HL-60 (cell line): ENCODE measurements around the gene NDUFB7.

Experiments used
- DNase-seq, 2 experiments: peaks; one replicate each; pipeline ENCODE4 v3.0.0-alpha.2; 2010 to 2020; ENCODE audit warnings: low read depth in 1 of 2, low spot score in 1 of 2
- H3K27ac ChIP-seq: fragments of 250-450 bp; sonication (Bioruptor Pico); replicated peaks from 2 replicates; pipeline ENCODE4 v1.5.1; 2020; ENCODE audit warnings: mild to moderate bottlenecking, moderate library complexity
- H3K27me3 ChIP-seq: fragments of 250-450 bp; sonication (Bioruptor Pico); 2 replicates; pipeline ENCODE4 v1.5.1; 2021; ENCODE audit warnings: mild to moderate bottlenecking, moderate library complexity; ENCODE audit not compliant: insufficient read depth, poor library complexity, severe bottlenecking
- H3K4me3 ChIP-seq: replicated peaks from 2 replicates; pipeline ENCODE4 v1.5.1; 2011; ENCODE audit warnings: mild to moderate bottlenecking, control low read depth, low read length; ENCODE audit not compliant: insufficient read depth
- GABPA ChIP-seq: IDR thresholded peaks from 2 replicates; pipeline ENCODE4 v1.6.1; 2012; ENCODE audit warnings: low read depth
- POLR2AphosphoS5 ChIP-seq: IDR thresholded peaks from 2 replicates; pipeline ENCODE4 v1.6.1; 2012; ENCODE audit warnings: low read depth
- SPI1 ChIP-seq: IDR thresholded peaks from 2 replicates; pipeline ENCODE4 v1.6.1; 2012; ENCODE audit warnings: low read depth, mild to moderate bottlenecking, borderline replicate concordance
- TF ChIP-seq, protein P1 (sequence below): IDR thresholded peaks from one replicate; pipeline ENCODE4 v1.5.1; 2011; ENCODE audit warnings: low read length, control low read depth, inconsistent platforms; ENCODE audit not compliant: insufficient read depth
- TF ChIP-seq, protein P2 (sequence below): IDR thresholded peaks from 2 replicates; pipeline ENCODE4 v1.6.1; 2012; ENCODE audit warnings: low read depth; ENCODE audit not compliant: insufficient replicate concordance

The NDUFB7 gene

DNA sequence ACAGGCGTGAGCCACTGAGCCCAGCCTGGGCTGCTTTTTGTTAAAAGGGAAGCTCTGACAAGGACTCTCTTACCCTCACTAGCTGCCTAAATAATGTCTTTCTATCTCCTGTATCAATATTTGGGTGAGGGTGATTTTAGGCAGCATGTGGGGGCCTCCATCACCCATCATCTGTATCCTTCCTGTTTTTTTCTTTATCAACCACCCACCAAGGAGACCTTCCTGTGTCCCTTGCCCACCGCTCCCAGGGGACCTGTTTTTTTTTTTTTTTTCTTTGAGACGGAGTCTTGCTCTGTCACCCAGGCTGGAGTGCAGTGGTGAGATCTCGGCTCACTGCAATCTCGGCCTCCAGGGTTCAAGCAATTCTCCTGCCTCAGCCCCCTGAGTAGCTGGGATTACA is 5.4 kb upstream of the NDUFB7 start:
- no peak for DNase-seq
- Histone ChIP-seq H3K27ac (no peak overlapping the region), H3K4me3 (no peak overlapping the region), H3K27me3 (no peaks in the 10 kb centered on the region)
- no peak for TF ChIP-seq SPI1
- TF ChIP-seq, protein P1, sequence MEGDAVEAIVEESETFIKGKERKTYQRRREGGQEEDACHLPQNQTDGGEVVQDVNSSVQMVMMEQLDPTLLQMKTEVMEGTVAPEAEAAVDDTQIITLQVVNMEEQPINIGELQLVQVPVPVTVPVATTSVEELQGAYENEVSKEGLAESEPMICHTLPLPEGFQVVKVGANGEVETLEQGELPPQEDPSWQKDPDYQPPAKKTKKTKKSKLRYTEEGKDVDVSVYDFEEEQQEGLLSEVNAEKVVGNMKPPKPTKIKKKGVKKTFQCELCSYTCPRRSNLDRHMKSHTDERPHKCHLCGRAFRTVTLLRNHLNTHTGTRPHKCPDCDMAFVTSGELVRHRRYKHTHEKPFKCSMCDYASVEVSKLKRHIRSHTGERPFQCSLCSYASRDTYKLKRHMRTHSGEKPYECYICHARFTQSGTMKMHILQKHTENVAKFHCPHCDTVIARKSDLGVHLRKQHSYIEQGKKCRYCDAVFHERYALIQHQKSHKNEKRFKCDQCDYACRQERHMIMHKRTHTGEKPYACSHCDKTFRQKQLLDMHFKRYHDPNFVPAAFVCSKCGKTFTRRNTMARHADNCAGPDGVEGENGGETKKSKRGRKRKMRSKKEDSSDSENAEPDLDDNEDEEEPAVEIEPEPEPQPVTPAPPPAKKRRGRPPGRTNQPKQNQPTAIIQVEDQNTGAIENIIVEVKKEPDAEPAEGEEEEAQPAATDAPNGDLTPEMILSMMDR: no peak

DNA sequence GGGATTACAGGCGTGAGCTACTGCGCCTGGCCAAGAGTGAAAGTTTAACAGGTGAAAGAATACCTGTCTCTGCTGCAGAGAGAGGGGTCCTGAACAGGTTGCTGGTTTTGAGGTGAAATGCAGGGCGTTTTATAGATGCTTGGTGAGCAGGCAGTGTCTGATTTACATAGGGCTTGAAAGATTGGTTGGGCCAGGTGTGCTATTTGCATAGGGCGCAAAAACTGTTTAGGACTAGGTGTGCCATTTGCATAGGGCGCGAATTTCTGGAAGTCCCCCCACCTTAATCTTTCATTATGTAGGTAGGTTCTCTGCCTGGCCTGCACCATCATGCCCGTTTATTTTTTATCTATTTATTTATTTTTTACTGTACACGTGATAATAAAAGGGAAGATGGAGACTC is 4.5 kb upstream of the NDUFB7 start:
- no peaks in the 10 kb centered on the region for H3K27me3 ChIP-seq
- no peak overlapping the region for H3K4me3 ChIP-seq
- DNase-seq: no peak
- TF ChIP-seq GABPA: no peak
- no peak for TF ChIP-seq POLR2AphosphoS5
- H3K27ac ChIP-seq: no peak overlapping the region

DNA sequence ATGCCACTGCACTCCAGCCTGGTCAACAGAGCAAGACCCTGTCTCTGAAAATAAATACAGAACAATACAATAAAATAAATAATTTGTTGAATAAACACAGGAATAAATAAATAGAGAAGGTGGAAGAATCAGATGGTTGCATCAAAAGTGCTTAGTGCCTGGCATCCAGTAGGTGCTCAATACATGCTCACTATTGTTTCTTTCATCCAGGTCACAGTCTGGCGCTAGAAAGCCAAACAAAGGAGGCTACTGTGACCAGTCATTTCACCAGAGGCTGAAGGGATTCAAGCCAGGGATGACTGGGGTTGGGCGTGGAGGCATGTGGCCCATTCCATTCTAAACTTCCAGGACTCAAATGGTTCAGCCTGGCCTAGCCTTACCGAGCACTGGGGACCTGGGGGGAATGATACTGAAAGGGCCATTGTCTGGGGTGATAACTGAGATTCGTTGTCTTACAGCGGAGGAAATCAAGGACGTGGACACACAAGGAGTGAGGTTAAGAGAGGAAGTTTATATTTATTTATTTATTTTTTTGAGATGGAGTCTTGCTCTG is 3.6 kb upstream of the NDUFB7 start:
- no peaks in the 10 kb centered on the region for H3K27me3 ChIP-seq
- TF ChIP-seq GABPA (no peak), POLR2AphosphoS5 (no peak), SPI1 (no peak)
- TF ChIP-seq, protein P1: no peak
- TF ChIP-seq, protein P2, sequence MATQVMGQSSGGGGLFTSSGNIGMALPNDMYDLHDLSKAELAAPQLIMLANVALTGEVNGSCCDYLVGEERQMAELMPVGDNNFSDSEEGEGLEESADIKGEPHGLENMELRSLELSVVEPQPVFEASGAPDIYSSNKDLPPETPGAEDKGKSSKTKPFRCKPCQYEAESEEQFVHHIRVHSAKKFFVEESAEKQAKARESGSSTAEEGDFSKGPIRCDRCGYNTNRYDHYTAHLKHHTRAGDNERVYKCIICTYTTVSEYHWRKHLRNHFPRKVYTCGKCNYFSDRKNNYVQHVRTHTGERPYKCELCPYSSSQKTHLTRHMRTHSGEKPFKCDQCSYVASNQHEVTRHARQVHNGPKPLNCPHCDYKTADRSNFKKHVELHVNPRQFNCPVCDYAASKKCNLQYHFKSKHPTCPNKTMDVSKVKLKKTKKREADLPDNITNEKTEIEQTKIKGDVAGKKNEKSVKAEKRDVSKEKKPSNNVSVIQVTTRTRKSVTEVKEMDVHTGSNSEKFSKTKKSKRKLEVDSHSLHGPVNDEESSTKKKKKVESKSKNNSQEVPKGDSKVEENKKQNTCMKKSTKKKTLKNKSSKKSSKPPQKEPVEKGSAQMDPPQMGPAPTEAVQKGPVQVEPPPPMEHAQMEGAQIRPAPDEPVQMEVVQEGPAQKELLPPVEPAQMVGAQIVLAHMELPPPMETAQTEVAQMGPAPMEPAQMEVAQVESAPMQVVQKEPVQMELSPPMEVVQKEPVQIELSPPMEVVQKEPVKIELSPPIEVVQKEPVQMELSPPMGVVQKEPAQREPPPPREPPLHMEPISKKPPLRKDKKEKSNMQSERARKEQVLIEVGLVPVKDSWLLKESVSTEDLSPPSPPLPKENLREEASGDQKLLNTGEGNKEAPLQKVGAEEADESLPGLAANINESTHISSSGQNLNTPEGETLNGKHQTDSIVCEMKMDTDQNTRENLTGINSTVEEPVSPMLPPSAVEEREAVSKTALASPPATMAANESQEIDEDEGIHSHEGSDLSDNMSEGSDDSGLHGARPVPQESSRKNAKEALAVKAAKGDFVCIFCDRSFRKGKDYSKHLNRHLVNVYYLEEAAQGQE: no peak
- no peak overlapping the region for H3K27ac ChIP-seq
- H3K4me3 ChIP-seq: no peak overlapping the region
- DNase-seq: no peak

DNA sequence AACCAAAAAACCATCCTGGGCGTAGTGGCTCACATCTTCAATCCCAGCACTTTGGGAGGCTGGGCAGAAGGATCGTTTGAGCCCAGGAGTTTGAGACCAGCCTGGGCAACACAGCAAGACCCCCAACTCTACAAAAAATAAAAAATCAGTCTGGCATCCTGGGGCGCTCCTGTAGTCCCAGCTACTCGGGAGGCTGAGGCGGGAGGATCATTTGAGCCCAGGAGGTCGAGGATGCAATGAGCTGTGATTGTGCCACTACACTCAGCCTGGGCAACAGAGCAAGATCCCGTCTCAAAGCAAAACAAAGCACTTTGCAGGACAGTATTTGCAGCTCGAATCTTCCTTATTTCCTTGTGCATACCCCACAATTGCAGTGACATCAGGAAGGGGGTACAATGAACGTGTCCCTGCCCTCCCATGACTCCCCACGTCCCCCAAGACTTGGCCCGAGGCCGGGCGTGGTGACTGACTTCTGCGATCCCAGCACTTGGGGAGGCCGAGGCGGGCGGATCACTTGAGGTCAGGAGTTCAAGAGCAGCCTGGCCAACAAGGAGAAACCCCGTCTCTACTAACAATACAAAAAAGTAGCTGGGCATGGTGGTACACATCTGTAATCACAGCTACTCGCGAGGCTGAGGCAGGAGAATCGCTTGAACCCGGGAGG is 870 bp downstream of the NDUFB7 start:
- Histone ChIP-seq H3K27me3 (no peaks in the 10 kb centered on the region), H3K27ac (peak overlapping the region; percentile 93), H3K4me3 (peak overlapping the region; percentile 98)
- no peak for DNase-seq
- TF ChIP-seq POLR2AphosphoS5 (no peak), SPI1 (no peak), GABPA (no peak)
- TF ChIP-seq, protein P1: no peak
- TF ChIP-seq, protein P2: no peak
